OCI-LY3 (cell line): ENCODE measurements around the gene EPS15.

Source experiments
- H2AFZ ChIP-seq: fragments of 200-600, 300-600 bp; shearing (Covaris generic); 2 replicates; pipeline ENCODE4 v1.6.0; 2014; ENCODE audit warnings: antibody characterized with exemption, low read depth, low read length
- H3K27ac ChIP-seq: fragments of 200-600, 300-600 bp; sonication (generic); 2 replicates; pipeline ENCODE4 v1.5.1; 2014; ENCODE audit warnings: mild to moderate bottlenecking, low read length, moderate library complexity, mixed read lengths
- H3K27me3 ChIP-seq: fragments of 200-600, 300-600 bp; sonication (generic); 2 replicates; pipeline ENCODE4 v1.6.1; 2014; ENCODE audit warnings: low read depth, low read length, mixed read lengths
- H3K36me3 ChIP-seq: fragments of 200-600, 300-600 bp; sonication (generic); replicated peaks from 2 replicates; pipeline ENCODE3; 2014; ENCODE audit warnings: low read depth, low read length, mixed read lengths
- H3K4me1 ChIP-seq: fragments of 300-600, 200-600 bp; sonication (generic); 2 replicates; pipeline ENCODE4 v1.6.1; 2014; ENCODE audit warnings: low read length, mixed read lengths
- H3K4me2 ChIP-seq: fragments of 200-600, 300-600 bp; sonication (generic); 2 replicates; pipeline ENCODE4 v1.6.1; 2014; ENCODE audit warnings: low read length, mixed read lengths
- H3K4me3 ChIP-seq: fragments of 300-600, 200-600 bp; sonication (generic); 2 replicates; pipeline ENCODE4 v1.5.1; 2014; ENCODE audit warnings: antibody characterized with exemption, mild to moderate bottlenecking, low read length, moderate library complexity
- H3K79me2 ChIP-seq: fragments of 300-600, 200-600 bp; shearing (Covaris generic); 2 replicates; pipeline ENCODE4 v1.6.1; 2014; ENCODE audit warnings: mild to moderate bottlenecking, low read length, mixed read lengths
- H3K9ac ChIP-seq: fragments of 300-600, 200-600 bp; shearing (Covaris generic); 2 replicates; pipeline ENCODE4 v1.6.0; 2014; ENCODE audit warnings: mild to moderate bottlenecking, low read length, moderate library complexity
- H3K9me3 ChIP-seq: fragments of 200-600, 300-600 bp; shearing (Covaris generic); 2 replicates; pipeline ENCODE4 v1.6.1; 2014; ENCODE audit warnings: low read length, mixed read lengths; ENCODE audit not compliant: insufficient read depth
- H4K20me1 ChIP-seq: fragments of 200-600, 300-600 bp; sonication (generic); 2 replicates; pipeline ENCODE4 v1.6.1; 2016; ENCODE audit warnings: low read length, mixed read lengths; ENCODE audit not compliant: insufficient read depth
- EZH2phosphoT487 ChIP-seq: fragments of 200-600 bp; shearing (Covaris generic); IDR thresholded peaks from 2 replicates; pipeline ENCODE4 v1.6.1; 2018; ENCODE audit warnings: antibody characterized with exemption, mixed run types, low read depth
- TF ChIP-seq, protein P1 (sequence below): fragments of 200-600, 300-600 bp; sonication (generic); IDR thresholded peaks from 2 replicates; pipeline ENCODE4 v1.5.1; 2014; ENCODE audit warnings: antibody characterized with exemption, low read length, low read depth

EPS15 gene

DNA sequence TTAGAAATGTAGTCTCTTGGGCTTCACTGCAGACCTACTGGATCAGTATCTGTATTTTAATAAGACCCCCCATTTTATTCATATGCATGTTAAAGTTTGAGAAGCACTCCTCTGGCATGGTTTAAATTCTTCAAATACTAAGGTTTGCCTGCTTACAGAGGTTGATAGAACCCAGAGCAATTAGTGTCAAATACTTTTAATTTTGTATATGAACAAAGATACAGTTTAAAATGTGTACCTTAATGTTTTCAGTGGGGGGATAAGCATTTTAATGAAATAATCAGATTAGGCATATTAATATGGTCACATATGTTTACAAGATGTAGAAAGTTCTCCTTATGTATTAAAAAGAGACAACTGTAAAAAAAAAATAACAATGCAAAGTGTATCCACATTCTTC lies 40.4 kb upstream of the EPS15 start:
- H3K4me2 ChIP-seq: no peak overlapping the region

DNA sequence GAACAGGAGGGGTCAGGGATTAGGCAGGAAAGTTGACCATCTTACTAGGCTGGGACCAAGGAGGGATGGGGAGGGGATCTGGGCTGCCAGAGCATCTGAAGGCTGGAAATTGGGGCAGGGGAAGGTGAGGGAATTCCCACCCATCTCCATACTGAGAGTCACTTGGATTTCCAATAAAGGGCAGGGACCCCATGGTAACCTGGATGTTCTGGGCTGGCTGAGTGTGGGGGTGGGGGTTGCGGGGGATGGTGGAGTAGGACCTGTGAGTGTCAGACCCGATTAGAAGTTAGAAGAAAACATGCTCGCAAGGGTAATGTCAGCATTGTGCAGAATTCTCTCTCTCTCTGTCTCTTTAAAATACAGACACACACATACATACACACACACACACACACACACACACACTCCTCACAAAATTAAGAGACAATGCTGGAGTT lies 40.0 kb upstream of the EPS15 start:
- H3K4me2 ChIP-seq: peak overlapping the region; percentile 56
- H3K36me3 ChIP-seq: no peaks in the 10 kb centered on the region
- H3K79me2 ChIP-seq: no peaks in the 10 kb centered on the region
- H4K20me1 ChIP-seq: no peaks in the 10 kb centered on the region
- no peaks in the 10 kb centered on the region for H3K9me3 ChIP-seq
- no peak for TF ChIP-seq EZH2phosphoT487
- TF ChIP-seq, protein P1, sequence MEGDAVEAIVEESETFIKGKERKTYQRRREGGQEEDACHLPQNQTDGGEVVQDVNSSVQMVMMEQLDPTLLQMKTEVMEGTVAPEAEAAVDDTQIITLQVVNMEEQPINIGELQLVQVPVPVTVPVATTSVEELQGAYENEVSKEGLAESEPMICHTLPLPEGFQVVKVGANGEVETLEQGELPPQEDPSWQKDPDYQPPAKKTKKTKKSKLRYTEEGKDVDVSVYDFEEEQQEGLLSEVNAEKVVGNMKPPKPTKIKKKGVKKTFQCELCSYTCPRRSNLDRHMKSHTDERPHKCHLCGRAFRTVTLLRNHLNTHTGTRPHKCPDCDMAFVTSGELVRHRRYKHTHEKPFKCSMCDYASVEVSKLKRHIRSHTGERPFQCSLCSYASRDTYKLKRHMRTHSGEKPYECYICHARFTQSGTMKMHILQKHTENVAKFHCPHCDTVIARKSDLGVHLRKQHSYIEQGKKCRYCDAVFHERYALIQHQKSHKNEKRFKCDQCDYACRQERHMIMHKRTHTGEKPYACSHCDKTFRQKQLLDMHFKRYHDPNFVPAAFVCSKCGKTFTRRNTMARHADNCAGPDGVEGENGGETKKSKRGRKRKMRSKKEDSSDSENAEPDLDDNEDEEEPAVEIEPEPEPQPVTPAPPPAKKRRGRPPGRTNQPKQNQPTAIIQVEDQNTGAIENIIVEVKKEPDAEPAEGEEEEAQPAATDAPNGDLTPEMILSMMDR: no peak
- H3K27me3 ChIP-seq: no peaks in the 10 kb centered on the region
- no peak overlapping the region for H3K27ac ChIP-seq
- 0 out of 2 replicates have a peak overlapping the region, but pooled peaks have one; percentile 15 for H2AFZ ChIP-seq
- H3K9ac ChIP-seq: no peak overlapping the region
- H3K4me1 ChIP-seq: peaks cover 31% of the 10 kb centered on the region
- H3K4me3 ChIP-seq: no peak overlapping the region

More for the DNA sequence above, 40.4 kb upstream of the EPS15 start:
- H2AFZ ChIP-seq: no peak overlapping the region
- no peaks in the 10 kb centered on the region for H3K36me3 ChIP-seq
- H3K9ac ChIP-seq: no peak overlapping the region
- H3K79me2 ChIP-seq: no peaks in the 10 kb centered on the region
- TF ChIP-seq, protein P1: no peak
- TF ChIP-seq EZH2phosphoT487: no peak
- H3K27ac ChIP-seq: no peak overlapping the region
- H3K4me3 ChIP-seq: no peak overlapping the region
- H3K9me3 ChIP-seq: no peaks in the 10 kb centered on the region
- peaks cover 31% of the 10 kb centered on the region for H3K4me1 ChIP-seq
- no peaks in the 10 kb centered on the region for H4K20me1 ChIP-seq
- H3K27me3 ChIP-seq: no peaks in the 10 kb centered on the region

DNA sequence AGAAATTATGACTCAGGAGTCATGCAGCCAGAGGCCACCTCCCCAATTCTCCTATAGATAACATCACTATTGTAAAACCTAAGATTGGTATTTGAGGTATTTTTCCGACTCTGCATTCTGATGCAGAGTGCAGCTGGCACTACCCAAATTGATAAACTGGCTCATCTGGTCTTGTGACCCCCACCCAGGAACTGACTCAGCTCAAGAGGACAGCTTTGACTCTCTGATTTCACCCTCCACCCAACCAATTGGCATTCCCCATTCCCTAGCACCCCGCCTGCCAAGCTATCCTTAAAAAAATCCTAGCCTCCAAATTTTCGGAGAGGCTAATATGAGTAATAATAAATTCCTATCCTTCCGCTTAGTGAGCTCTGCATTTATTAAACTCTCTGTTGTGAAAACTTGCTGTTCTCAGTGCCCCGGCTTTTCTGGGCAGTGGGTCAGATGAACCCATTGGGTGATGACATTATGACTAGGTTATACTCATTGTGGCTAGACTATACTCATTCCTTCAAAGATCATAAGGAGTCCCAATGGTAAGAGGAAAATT lies 39.4 kb upstream of the EPS15 start:
- TF ChIP-seq EZH2phosphoT487: no peak
- TF ChIP-seq, protein P1: no peak
- no peaks in the 10 kb centered on the region for H3K9me3 ChIP-seq
- H3K36me3 ChIP-seq: no peaks in the 10 kb centered on the region
- H4K20me1 ChIP-seq: no peaks in the 10 kb centered on the region
- peak overlapping the region; percentile 4; the same call in 1 of the 2 replicates for H3K9ac ChIP-seq
- H3K27ac ChIP-seq: no peak overlapping the region; the same call in 1 of the 2 replicates
- 0 out of 2 replicates have a peak overlapping the region, but pooled peaks have one; percentile 22 for H3K4me3 ChIP-seq
- H3K27me3 ChIP-seq: no peaks in the 10 kb centered on the region
- peak overlapping the region; percentile 56 for H3K4me2 ChIP-seq
- peak overlapping the region; percentile 15; the same call in 1 of the 2 replicates for H2AFZ ChIP-seq
- no peaks in the 10 kb centered on the region for H3K79me2 ChIP-seq
- H3K4me1 ChIP-seq: peaks cover 31% of the 10 kb centered on the region

DNA sequence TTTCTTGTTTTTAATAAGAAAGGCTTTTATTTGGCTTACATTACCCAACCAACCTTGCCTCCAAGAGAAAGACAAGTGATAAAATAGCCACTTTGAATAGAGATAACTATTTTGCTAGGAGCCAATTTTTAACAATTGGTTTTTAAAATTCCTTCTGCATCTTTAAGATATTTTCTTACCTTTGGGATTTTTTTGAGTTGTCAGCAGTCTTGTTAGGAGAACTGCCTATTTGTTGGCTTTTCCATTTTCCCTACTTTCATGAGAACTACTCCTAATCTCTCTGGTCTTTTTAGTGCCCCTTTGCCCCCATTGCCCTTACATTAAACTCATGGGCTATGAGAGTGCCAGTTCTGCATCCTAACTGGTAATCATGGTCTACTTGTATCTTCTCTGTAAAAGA lies 38.1 kb upstream of the EPS15 start:
- Histone ChIP-seq H3K79me2 (no peaks in the 10 kb centered on the region), H3K9ac (no peak overlapping the region), H3K27me3 (no peaks in the 10 kb centered on the region), H3K4me1 (peaks cover 34% of the 10 kb centered on the region), H3K4me3 (no peak overlapping the region), H4K20me1 (no peaks in the 10 kb centered on the region), H3K9me3 (peaks cover 3% of the 10 kb centered on the region; the same call in 1 of the 2 replicates), H3K27ac (peak overlapping the region; percentile 6; the same call in 1 of the 2 replicates), H2AFZ (no peak overlapping the region), H3K36me3 (no peaks in the 10 kb centered on the region), H3K4me2 (no peak overlapping the region)
- TF ChIP-seq EZH2phosphoT487: no peak
- TF ChIP-seq, protein P1: no peak
